ENCODE measurements around the gene CPT2. TPM values are rescaled to one million over a fixed set of nuclear protein-coding genes. Genes with fewer than 3 reads are reported as not detected.

The CPT2 gene
- total and polyA plus RNA-seq, 9 of the 15 experiments (the other 6 are each of a cell fraction or from before 2014, with no cell fraction given), result 7.6 to 25.1 (median 16.8) TPM

- TF ChIP-seq PHF21A (IDR thresholded peaks at IDR 0.05; ENCODE audit: borderline replicate concordance, low read depth) (no peak), KLF1 (tag; IDR thresholded peaks at IDR 0.05) (peak; percentile 33; the same call in 1 of the 2 replicates), ZNF232 (CRISPR knock-in tag; IDR thresholded peaks at IDR 0.05) (no peak), MAFG (tag; conservative IDR thresholded peaks at IDR 0.05) (no peak), GTF2F1 (IDR thresholded peaks at IDR 0.05; ENCODE audit: low read depth, low read length) (no peak), ZNF146 (CRISPR knock-in tag; IDR thresholded peaks at IDR 0.05; ENCODE audit: unreplicated experiment) (no peak), MEF2A (IDR thresholded peaks at IDR 0.05; ENCODE audit: control insufficient read depth, low read depth, low read length) (no peak), POLR2G (IDR thresholded peaks at IDR 0.05; ENCODE audit: low read depth, low read length) (no peak), ZNF395 (CRISPR knock-in tag; IDR thresholded peaks at IDR 0.05) (0 out of 2 replicates have a peak, but pooled peaks have one; percentile 22), SUPT5H (IDR thresholded peaks at IDR 0.05) (no peak), EP400 (IDR thresholded peaks at IDR 0.05) (peak; percentile 73), ZNF41 (CRISPR knock-in tag; conservative IDR thresholded peaks at IDR 0.05) (no peak), GTF2E2 (tag; IDR thresholded peaks at IDR 0.05) (no peak), FOXJ3 (CRISPR knock-in tag; IDR thresholded peaks at IDR 0.05) (no peak), MAFF (IDR thresholded peaks at IDR 0.05; ENCODE audit: low read length) (no peak), ZNF3 (CRISPR knock-in tag; IDR thresholded peaks at IDR 0.05) (no peak), KDM5B (IDR thresholded peaks at IDR 0.05; ENCODE audit: insufficient replicate concordance, low read depth, low read length) (no peak), ZNF277 (CRISPR knock-in tag; IDR thresholded peaks at IDR 0.05; ENCODE audit: borderline replicate concordance) (no peak), ZNF12 (CRISPR knock-in tag; IDR thresholded peaks at IDR 0.05) (no peak), ZNF324 (CRISPR knock-in tag; IDR thresholded peaks at IDR 0.05) (no peak), TSHZ1 (CRISPR knock-in tag; IDR thresholded peaks at IDR 0.05) (no peak), TEAD2 (tag; IDR thresholded peaks at IDR 0.05) (no peak), ZBTB17 (CRISPR knock-in tag; IDR thresholded peaks at IDR 0.05) (no peak), DNMT1 (IDR thresholded peaks at IDR 0.05) (no peak)
These were observed 13.3 kb upstream of the CPT2 start (continued) for GRCh38 chr1:53183095-53183990.
